GM23338 (cell line): ENCODE measurements around the gene TUBA8. TPM values are rescaled to one million over a fixed set of nuclear protein-coding genes. Genes with fewer than 3 reads are reported as not detected.
"Not testable (repeated sequence)": the region's sequence is repeated elsewhere in the genome, so short reads cannot be mapped to it uniquely, and the experiment has no call there.

Experiments
- ATAC-seq: fragments of 200-7000 bp; cut with Tn5 transposase; 3 replicates; pipeline ENCODE4 v1.9.1; 2020
- DNase-seq: peaks from one replicate; pipeline ENCODE4 v3.0.0-alpha.2; 2015; ENCODE audit warnings: low spot score
- H2AFZ ChIP-seq: fragments of 200-600 bp; sonication (generic); 2 replicates; pipeline ENCODE4 v1.8.0; 2016; ENCODE audit warnings: antibody characterized with exemption, mild to moderate bottlenecking, moderate library complexity
- H3F3A ChIP-seq: fragments of 200-600 bp; sonication (generic); replicated peaks from 2 replicates; pipeline ENCODE4 v1.8.0; 2017; ENCODE audit warnings: antibody characterized with exemption, mixed run types, low read depth
- H3K27ac ChIP-seq: fragments of 200-600 bp; sonication (generic); 2 replicates; pipeline ENCODE4 v1.6.1; 2016; ENCODE audit warnings: low read depth
- H3K27me3 ChIP-seq: fragments of 200-600 bp; sonication (generic); 2 replicates; pipeline ENCODE4 v1.8.0; 2016; ENCODE audit warnings: mild to moderate bottlenecking, mixed run types, moderate library complexity; ENCODE audit not compliant: insufficient read depth
- H3K36me3 ChIP-seq: fragments of 200-600 bp; sonication (generic); 2 replicates; pipeline ENCODE4 v1.8.0; 2016; ENCODE audit warnings: mild to moderate bottlenecking; ENCODE audit not compliant: insufficient read depth
- H3K4me1 ChIP-seq: fragments of 200-600 bp; sonication (generic); 2 replicates; pipeline ENCODE4 v1.8.0; 2016; ENCODE audit warnings: mild to moderate bottlenecking, moderate library complexity; ENCODE audit not compliant: insufficient read depth
- H3K4me2 ChIP-seq: fragments of 200-600 bp; sonication (generic); 2 replicates; pipeline ENCODE4 v1.7.1; 2017; ENCODE audit warnings: mixed run types
- H3K4me3 ChIP-seq: fragments of 200-600 bp; sonication (generic); 2 replicates; pipeline ENCODE4 v1.6.1; 2016; ENCODE audit warnings: mixed run types
- H3K79me2 ChIP-seq: fragments of 200-600 bp; sonication (generic); replicated peaks from 2 replicates; pipeline ENCODE4 v1.8.0; 2017; ENCODE audit warnings: mild to moderate bottlenecking; ENCODE audit not compliant: insufficient read depth
- H3K9me2 ChIP-seq: fragments of 200-600 bp; sonication (generic); 2 replicates; pipeline ENCODE4 v1.8.0; 2017; ENCODE audit not compliant: insufficient read depth
- H4K20me1 ChIP-seq: fragments of 200-600 bp; sonication (generic); replicated peaks from 2 replicates; pipeline ENCODE4 v1.8.0; 2017; ENCODE audit warnings: mild to moderate bottlenecking; ENCODE audit not compliant: insufficient read depth
- H3K27ac Mint-ChIP-seq: 2 replicates; pipeline ENCODE4 v1.8.0; 2020; ENCODE audit warnings: inconsistent platforms, mild to moderate bottlenecking, moderate library complexity, mixed read lengths
- H3K27me3 Mint-ChIP-seq: 3 replicates; pipeline ENCODE4 v1.8.0; 2022; ENCODE audit warnings: low read depth, mild to moderate bottlenecking, moderate library complexity, mixed read lengths, inconsistent platforms; ENCODE audit not compliant: insufficient read depth, poor library complexity
- H3K36me3 Mint-ChIP-seq: 3 replicates; pipeline ENCODE4 v1.8.0; 2021; ENCODE audit warnings: low read depth, mild to moderate bottlenecking, inconsistent platforms, moderate library complexity, mixed read lengths
- H3K4me1 Mint-ChIP-seq: 3 replicates; pipeline ENCODE4 v1.8.0; 2020; ENCODE audit warnings: mild to moderate bottlenecking, inconsistent platforms, mixed read lengths
- H3K4me3 Mint-ChIP-seq: 3 replicates; pipeline ENCODE4 v1.8.0; 2021; ENCODE audit warnings: moderate library complexity, mild to moderate bottlenecking, inconsistent platforms, mixed read lengths
- H3K9me3 Mint-ChIP-seq: 3 replicates; pipeline ENCODE4 v1.8.0; 2020; ENCODE audit warnings: moderate library complexity, mild to moderate bottlenecking, inconsistent platforms, mixed read lengths
- CREB1 ChIP-seq: fragments of 250-450 bp; sonication (Bioruptor Pico); IDR thresholded peaks from 2 replicates; pipeline ENCODE4 v1.5.0; 2020; ENCODE audit warnings: low read depth, mild to moderate bottlenecking, moderate library complexity
- EZH2 ChIP-seq: fragments of 200-600 bp; sonication (generic); IDR thresholded peaks from one replicate; pipeline ENCODE4 v1.8.0; 2017; ENCODE audit warnings: antibody characterized with exemption, mild to moderate bottlenecking, low read depth; ENCODE audit not compliant: unreplicated experiment
- POLR2AphosphoS5 ChIP-seq: IDR thresholded peaks from 2 replicates; pipeline ENCODE4 v1.6.1; 2016; ENCODE audit warnings: antibody characterized with exemption, low read depth
- STAT1 ChIP-seq: IDR thresholded peaks from one replicate; pipeline ENCODE4 v1.6.1; 2016; ENCODE audit warnings: antibody characterized with exemption; ENCODE audit not compliant: unreplicated experiment
- ZNF114 ChIP-seq: fragments of 250-450 bp; sonication (Bioruptor Pico); IDR thresholded peaks from 2 replicates; pipeline ENCODE4 v1.5.0; 2020; ENCODE audit warnings: mild to moderate bottlenecking, moderate library complexity
- ZNF331 ChIP-seq: fragments of 250-450 bp; sonication (Bioruptor Pico); IDR thresholded peaks from 2 replicates; pipeline ENCODE4 v1.5.0; 2020; ENCODE audit warnings: low read depth, mild to moderate bottlenecking, moderate library complexity
- polyA plus RNA-seq: library from polyadenylated mRNA; unstranded; fragments of >200 nt; fragmentation: Nextera tagmentation; extraction: Ambion mirVana; gene quantifications from 2 replicates; pipeline ENCODE4 v1.2.1, GENCODE V29; 2016
- total RNA-seq: library from RNA; depleted of rRNA; stranded (reverse); fragments of >200 nt; shearing (Covaris generic); gene quantifications from 2 replicates; pipeline ENCODE4 v1.2.3, GENCODE V29; 2014
- TF ChIP-seq, protein P1 (sequence below): fragments of 250-450 bp; sonication (Bioruptor Pico); IDR thresholded peaks from 2 replicates; pipeline ENCODE4 v1.5.0; 2020; ENCODE audit warnings: mild to moderate bottlenecking, moderate library complexity
- TF ChIP-seq, protein P2 (sequence below): IDR thresholded peaks from 2 replicates; pipeline ENCODE4 v1.6.1; 2016; ENCODE audit warnings: antibody characterized with exemption
- TF ChIP-seq, protein P3 (sequence below): IDR thresholded peaks from one replicate; pipeline ENCODE4 v1.6.1; 2018; ENCODE audit warnings: antibody characterized with exemption; ENCODE audit not compliant: unreplicated experiment
- TF ChIP-seq, protein P4 (sequence below), 2 experiments: fragments of 200-600 bp in 1 of 2; sonication (generic) in 1 of 2; conservative IDR thresholded peaks; 2 replicates each; pipeline versions ENCODE4 v1.5.1 to v1.6.1; 2016 to 2017; ENCODE audit warnings: antibody characterized with exemption in 2 of 2, low read depth in 2 of 2, mild to moderate bottlenecking in 2 of 2, moderate library complexity in 1 of 2

The TUBA8 gene
- total and polyA plus RNA-seq, 2 experiments from 2014 or later, result 0.31 to 0.48 TPM

DNA sequence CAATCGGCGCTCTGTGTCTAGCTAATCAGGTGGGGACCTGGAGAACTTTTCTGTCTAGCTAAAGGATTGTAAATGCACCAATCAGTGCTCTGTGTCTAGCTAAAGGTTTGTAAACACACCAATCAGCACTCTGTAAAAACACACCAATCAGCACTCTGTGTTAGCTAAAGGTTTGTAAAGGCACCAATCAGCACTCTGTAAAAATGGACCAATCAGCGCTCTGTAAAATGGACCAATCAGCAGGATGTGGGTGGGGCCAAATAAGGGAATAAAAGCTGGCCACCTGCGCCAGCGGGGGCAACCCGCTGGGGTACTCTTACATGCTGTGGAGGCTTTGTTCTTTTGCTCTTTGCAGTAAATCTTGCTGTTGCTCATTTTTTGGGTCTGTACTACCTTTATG lies 30.4 kb downstream of the TUBA8 start:
- not testable (repeated sequence) for H3K4me1 Mint-ChIP-seq, H4K20me1 ChIP-seq, H3K27ac ChIP-seq, H3K9me3 Mint-ChIP-seq, H3K27me3 Mint-ChIP-seq, H3K4me1 ChIP-seq, H3K9me2 ChIP-seq, ATAC-seq, H3K4me2 ChIP-seq, H3F3A ChIP-seq, H3K36me3 Mint-ChIP-seq, H3K4me3 Mint-ChIP-seq, H3K4me3 ChIP-seq, H3K79me2 ChIP-seq, H3K27me3 ChIP-seq, DNase-seq, H3K36me3 ChIP-seq, H2AFZ ChIP-seq, H3K27ac Mint-ChIP-seq

DNA sequence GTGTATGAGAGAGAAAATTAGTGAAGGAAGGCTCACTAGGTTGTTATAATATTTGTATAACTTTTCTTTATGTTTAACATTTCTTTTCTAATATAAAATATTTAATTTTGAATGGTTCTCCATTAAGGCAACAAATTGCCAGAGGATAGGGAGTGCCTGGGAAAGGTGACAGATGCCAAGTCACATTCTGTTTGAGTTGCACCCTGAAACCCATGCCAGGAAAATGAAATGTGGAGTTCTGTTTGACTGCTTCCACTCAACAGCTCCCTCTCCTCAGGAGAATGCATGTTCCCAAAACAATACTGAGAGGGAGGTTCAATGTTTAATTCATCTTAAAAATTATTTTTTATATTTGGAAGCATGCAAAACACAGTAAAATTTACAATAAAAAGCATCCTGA lies 33.5 kb downstream of the TUBA8 start:
- Histone ChIP-seq H2AFZ (no peak overlapping the region), H3K79me2 (no peaks in the 10 kb centered on the region), H3K27ac (no peak overlapping the region), H3K27me3 (no peaks in the 10 kb centered on the region), H3F3A (no peaks in the 10 kb centered on the region; the same call in 1 of the 2 replicates), H3K4me2 (no peak overlapping the region), H3K36me3 (no peaks in the 10 kb centered on the region), H3K9me2 (no peaks in the 10 kb centered on the region), H3K4me1 (peaks cover 3% of the 10 kb centered on the region; the same call in 1 of the 2 replicates), H4K20me1 (no peaks in the 10 kb centered on the region), H3K4me3 (no peak overlapping the region)
- Mint-ChIP-seq H3K27ac (no peak overlapping the region), H3K4me3 (no peak overlapping the region), H3K27me3 (peaks cover 6% of the 10 kb centered on the region), H3K9me3 (peaks cover 8% of the 10 kb centered on the region), H3K4me1 (peaks cover 1% of the 10 kb centered on the region; the same call in 1 of the 3 replicates), H3K36me3 (peaks cover 6% of the 10 kb centered on the region)
- no peak for DNase-seq
- ATAC-seq, result no peak
- TF ChIP-seq CREB1 (CRISPR knock-in tag) (no peak), POLR2AphosphoS5 (no peak), ZNF114 (CRISPR knock-in tag) (no peak), ZNF331 (CRISPR knock-in tag) (no peak), EZH2 (no peak), STAT1 (no peak)
- TF ChIP-seq, protein P1, sequence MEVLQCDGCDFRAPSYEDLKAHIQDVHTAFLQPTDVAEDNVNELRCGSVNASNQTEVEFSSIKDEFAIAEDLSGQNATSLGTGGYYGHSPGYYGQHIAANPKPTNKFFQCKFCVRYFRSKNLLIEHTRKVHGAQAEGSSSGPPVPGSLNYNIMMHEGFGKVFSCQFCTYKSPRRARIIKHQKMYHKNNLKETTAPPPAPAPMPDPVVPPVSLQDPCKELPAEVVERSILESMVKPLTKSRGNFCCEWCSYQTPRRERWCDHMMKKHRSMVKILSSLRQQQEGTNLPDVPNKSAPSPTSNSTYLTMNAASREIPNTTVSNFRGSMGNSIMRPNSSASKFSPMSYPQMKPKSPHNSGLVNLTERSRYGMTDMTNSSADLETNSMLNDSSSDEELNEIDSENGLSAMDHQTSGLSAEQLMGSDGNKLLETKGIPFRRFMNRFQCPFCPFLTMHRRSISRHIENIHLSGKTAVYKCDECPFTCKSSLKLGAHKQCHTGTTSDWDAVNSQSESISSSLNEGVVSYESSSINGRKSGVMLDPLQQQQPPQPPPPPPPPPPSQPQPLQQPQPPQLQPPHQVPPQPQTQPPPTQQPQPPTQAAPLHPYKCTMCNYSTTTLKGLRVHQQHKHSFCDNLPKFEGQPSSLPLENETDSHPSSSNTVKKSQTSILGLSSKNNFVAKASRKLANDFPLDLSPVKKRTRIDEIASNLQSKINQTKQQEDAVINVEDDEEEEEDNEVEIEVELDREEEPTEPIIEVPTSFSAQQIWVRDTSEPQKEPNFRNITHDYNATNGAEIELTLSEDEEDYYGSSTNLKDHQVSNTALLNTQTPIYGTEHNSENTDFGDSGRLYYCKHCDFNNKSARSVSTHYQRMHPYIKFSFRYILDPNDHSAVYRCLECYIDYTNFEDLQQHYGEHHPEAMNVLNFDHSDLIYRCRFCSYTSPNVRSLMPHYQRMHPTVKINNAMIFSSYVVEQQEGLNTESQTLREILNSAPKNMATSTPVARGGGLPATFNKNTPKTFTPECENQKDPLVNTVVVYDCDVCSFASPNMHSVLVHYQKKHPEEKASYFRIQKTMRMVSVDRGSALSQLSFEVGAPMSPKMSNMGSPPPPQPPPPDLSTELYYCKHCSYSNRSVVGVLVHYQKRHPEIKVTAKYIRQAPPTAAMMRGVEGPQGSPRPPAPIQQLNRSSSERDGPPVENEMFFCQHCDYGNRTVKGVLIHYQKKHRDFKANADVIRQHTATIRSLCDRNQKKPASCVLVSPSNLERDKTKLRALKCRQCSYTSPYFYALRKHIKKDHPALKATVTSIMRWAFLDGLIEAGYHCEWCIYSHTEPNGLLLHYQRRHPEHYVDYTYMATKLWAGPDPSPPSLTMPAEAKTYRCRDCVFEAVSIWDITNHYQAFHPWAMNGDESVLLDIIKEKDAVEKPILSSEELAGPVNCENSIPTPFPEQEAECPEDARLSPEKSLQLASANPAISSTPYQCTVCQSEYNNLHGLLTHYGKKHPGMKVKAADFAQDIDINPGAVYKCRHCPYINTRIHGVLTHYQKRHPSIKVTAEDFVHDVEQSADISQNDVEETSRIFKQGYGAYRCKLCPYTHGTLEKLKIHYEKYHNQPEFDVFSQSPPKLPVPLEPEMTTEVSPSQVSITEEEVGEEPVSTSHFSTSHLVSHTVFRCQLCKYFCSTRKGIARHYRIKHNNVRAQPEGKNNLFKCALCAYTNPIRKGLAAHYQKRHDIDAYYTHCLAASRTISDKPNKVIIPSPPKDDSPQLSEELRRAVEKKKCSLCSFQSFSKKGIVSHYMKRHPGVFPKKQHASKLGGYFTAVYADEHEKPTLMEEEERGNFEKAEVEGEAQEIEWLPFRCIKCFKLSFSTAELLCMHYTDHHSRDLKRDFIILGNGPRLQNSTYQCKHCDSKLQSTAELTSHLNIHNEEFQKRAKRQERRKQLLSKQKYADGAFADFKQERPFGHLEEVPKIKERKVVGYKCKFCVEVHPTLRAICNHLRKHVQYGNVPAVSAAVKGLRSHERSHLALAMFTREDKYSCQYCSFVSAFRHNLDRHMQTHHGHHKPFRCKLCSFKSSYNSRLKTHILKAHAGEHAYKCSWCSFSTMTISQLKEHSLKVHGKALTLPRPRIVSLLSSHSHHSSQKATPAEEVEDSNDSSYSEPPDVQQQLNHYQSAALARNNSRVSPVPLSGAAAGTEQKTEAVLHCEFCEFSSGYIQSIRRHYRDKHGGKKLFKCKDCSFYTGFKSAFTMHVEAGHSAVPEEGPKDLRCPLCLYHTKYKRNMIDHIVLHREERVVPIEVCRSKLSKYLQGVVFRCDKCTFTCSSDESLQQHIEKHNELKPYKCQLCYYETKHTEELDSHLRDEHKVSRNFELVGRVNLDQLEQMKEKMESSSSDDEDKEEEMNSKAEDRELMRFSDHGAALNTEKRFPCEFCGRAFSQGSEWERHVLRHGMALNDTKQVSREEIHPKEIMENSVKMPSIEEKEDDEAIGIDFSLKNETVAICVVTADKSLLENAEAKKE (CRISPR knock-in tag), result no peak
- TF ChIP-seq, protein P2, sequence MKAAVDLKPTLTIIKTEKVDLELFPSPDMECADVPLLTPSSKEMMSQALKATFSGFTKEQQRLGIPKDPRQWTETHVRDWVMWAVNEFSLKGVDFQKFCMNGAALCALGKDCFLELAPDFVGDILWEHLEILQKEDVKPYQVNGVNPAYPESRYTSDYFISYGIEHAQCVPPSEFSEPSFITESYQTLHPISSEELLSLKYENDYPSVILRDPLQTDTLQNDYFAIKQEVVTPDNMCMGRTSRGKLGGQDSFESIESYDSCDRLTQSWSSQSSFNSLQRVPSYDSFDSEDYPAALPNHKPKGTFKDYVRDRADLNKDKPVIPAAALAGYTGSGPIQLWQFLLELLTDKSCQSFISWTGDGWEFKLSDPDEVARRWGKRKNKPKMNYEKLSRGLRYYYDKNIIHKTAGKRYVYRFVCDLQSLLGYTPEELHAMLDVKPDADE, result no peak
- TF ChIP-seq, protein P3, sequence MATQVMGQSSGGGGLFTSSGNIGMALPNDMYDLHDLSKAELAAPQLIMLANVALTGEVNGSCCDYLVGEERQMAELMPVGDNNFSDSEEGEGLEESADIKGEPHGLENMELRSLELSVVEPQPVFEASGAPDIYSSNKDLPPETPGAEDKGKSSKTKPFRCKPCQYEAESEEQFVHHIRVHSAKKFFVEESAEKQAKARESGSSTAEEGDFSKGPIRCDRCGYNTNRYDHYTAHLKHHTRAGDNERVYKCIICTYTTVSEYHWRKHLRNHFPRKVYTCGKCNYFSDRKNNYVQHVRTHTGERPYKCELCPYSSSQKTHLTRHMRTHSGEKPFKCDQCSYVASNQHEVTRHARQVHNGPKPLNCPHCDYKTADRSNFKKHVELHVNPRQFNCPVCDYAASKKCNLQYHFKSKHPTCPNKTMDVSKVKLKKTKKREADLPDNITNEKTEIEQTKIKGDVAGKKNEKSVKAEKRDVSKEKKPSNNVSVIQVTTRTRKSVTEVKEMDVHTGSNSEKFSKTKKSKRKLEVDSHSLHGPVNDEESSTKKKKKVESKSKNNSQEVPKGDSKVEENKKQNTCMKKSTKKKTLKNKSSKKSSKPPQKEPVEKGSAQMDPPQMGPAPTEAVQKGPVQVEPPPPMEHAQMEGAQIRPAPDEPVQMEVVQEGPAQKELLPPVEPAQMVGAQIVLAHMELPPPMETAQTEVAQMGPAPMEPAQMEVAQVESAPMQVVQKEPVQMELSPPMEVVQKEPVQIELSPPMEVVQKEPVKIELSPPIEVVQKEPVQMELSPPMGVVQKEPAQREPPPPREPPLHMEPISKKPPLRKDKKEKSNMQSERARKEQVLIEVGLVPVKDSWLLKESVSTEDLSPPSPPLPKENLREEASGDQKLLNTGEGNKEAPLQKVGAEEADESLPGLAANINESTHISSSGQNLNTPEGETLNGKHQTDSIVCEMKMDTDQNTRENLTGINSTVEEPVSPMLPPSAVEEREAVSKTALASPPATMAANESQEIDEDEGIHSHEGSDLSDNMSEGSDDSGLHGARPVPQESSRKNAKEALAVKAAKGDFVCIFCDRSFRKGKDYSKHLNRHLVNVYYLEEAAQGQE, result no peak
- TF ChIP-seq, protein P4, sequence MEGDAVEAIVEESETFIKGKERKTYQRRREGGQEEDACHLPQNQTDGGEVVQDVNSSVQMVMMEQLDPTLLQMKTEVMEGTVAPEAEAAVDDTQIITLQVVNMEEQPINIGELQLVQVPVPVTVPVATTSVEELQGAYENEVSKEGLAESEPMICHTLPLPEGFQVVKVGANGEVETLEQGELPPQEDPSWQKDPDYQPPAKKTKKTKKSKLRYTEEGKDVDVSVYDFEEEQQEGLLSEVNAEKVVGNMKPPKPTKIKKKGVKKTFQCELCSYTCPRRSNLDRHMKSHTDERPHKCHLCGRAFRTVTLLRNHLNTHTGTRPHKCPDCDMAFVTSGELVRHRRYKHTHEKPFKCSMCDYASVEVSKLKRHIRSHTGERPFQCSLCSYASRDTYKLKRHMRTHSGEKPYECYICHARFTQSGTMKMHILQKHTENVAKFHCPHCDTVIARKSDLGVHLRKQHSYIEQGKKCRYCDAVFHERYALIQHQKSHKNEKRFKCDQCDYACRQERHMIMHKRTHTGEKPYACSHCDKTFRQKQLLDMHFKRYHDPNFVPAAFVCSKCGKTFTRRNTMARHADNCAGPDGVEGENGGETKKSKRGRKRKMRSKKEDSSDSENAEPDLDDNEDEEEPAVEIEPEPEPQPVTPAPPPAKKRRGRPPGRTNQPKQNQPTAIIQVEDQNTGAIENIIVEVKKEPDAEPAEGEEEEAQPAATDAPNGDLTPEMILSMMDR (conservative IDR thresholded peaks at IDR 0.05; ENCODE audit: low read depth in 2 of 2), result no peak
